K562 (cell line): ENCODE measurements around the gene TMCC2. TPM values are rescaled to one million over a fixed set of nuclear protein-coding genes. Genes with fewer than 3 reads are reported as not detected.
A peak's percentile ranks its signal among the peaks of the same experiment; 100 is the strongest.

ENCODE experiments used
- ARHGAP35 ChIP-seq: fragments of 450-650 bp; IDR thresholded peaks from 2 replicates; pipeline ENCODE4 v1.6.1; 2018; ENCODE audit not compliant: partially characterized antibody
- ARID1B ChIP-seq: fragments of 450-650 bp; IDR thresholded peaks from 2 replicates; pipeline ENCODE4 v1.6.1; 2016; ENCODE audit warnings: antibody characterized with exemption, mild to moderate bottlenecking, inconsistent platforms
- BRD9 ChIP-seq: fragments of 450-650 bp; IDR thresholded peaks from 2 replicates; pipeline ENCODE4 v1.6.1; 2018; ENCODE audit warnings: low read depth; ENCODE audit not compliant: partially characterized antibody
- BRF2 ChIP-seq: IDR thresholded peaks from 3 replicates; pipeline ENCODE4 v1.6.1; 2011; ENCODE audit warnings: borderline replicate concordance, mild to moderate bottlenecking; ENCODE audit not compliant: insufficient read length, insufficient read depth
- CBFB ChIP-seq: sonication (generic); formaldehyde crosslinking; IDR thresholded peaks from 2 replicates; pipeline ENCODE4 v1.4.0; 2020; ENCODE audit warnings: mild to moderate bottlenecking, missing genetic modification reagents
- ETV5 ChIP-seq: sonication (generic); formaldehyde crosslinking; IDR thresholded peaks from 2 replicates; pipeline ENCODE4 v1.4.0; 2020; ENCODE audit warnings: low read depth, mild to moderate bottlenecking, missing genetic modification reagents
- HLTF ChIP-seq: fragments of 450-650 bp; IDR thresholded peaks from 2 replicates; pipeline ENCODE4 v1.6.1; 2016
- HOMEZ ChIP-seq: fragments of 250-450 bp; sonication (Bioruptor Pico); IDR thresholded peaks from 2 replicates; pipeline ENCODE4 v1.4.0; 2020; ENCODE audit warnings: mild to moderate bottlenecking, moderate library complexity
- NBN ChIP-seq: fragments of 450-650 bp; IDR thresholded peaks from 2 replicates; pipeline ENCODE4 v1.6.1; 2016; ENCODE audit warnings: low read depth, mild to moderate bottlenecking
- NCOA1 ChIP-seq: fragments of 450-650 bp; IDR thresholded peaks from 2 replicates; pipeline ENCODE4 v1.6.1; 2016; ENCODE audit warnings: low read depth
- NCOR1 ChIP-seq: fragments of 450-650 bp; IDR thresholded peaks from 2 replicates; pipeline ENCODE4 v1.6.1; 2016; ENCODE audit warnings: mild to moderate bottlenecking, moderate library complexity
- NRF1 ChIP-seq, 2 experiments: fragments of 450-650 bp; IDR thresholded peaks in 1 of 2; conservative IDR thresholded peaks in 1 of 2; 2 replicates each; pipeline ENCODE4 v1.6.1; 2014; ENCODE audit warnings: mild to moderate bottlenecking in 2 of 2
- PHB ChIP-seq: fragments of 250-450 bp; sonication (Bioruptor Pico); IDR thresholded peaks from 2 replicates; pipeline ENCODE4 v1.5.0; 2021
- RAD51 ChIP-seq: fragments of 450-650 bp; IDR thresholded peaks from 2 replicates; pipeline ENCODE4 v1.7.1; 2016; ENCODE audit warnings: low read depth, mild to moderate bottlenecking, borderline replicate concordance
- RCOR1 ChIP-seq, 2 experiments: IDR thresholded peaks; 2 replicates each; pipeline ENCODE4 v1.6.1; 2012; ENCODE audit warnings: low read depth in 2 of 2, low read length in 2 of 2, borderline replicate concordance in 1 of 2, improper control_type of control experiment in 1 of 2
- RHOXF2B ChIP-seq: fragments of 250-450 bp; sonication (Bioruptor Pico); conservative IDR thresholded peaks from 2 replicates; pipeline ENCODE4 v1.5.1; 2021
- SUPT5H ChIP-seq: fragments of 450-650 bp; IDR thresholded peaks from 2 replicates; pipeline ENCODE4 v1.6.1; 2016
- U2AF1 ChIP-seq: fragments of 200-400 bp; formaldehyde crosslinking; optimal IDR thresholded peaks from 2 replicates; pipeline ENCODE3; 2017; ENCODE audit warnings: mild to moderate bottlenecking, low read depth, low read length, moderate library complexity
- ZC3H4 ChIP-seq: sonication (generic); formaldehyde crosslinking; IDR thresholded peaks from 2 replicates; pipeline ENCODE4 v1.9.0; 2021; ENCODE audit warnings: missing genetic modification reagents, borderline replicate concordance
- ZC3H8 ChIP-seq: fragments of 450-650 bp; IDR thresholded peaks from 2 replicates; pipeline ENCODE4 v1.6.1; 2017
- ZFP91 ChIP-seq: sonication (generic); formaldehyde crosslinking; IDR thresholded peaks from 2 replicates; pipeline ENCODE4 v1.8.0; 2022; ENCODE audit warnings: mild to moderate bottlenecking, missing genetic modification reagents
- ZNF134 ChIP-seq: fragments of 250-450 bp; sonication (Bioruptor Pico); conservative IDR thresholded peaks from 2 replicates; pipeline ENCODE4 v1.4.0; 2020
- ZNF140 ChIP-seq: fragments of 250-450 bp; sonication (Bioruptor Pico); IDR thresholded peaks from 2 replicates; pipeline ENCODE4 v1.8.0; 2021; ENCODE audit warnings: moderate library complexity, mild to moderate bottlenecking, inconsistent platforms
- ZNF263 ChIP-seq: sonication (generic); formaldehyde crosslinking; IDR thresholded peaks from 2 replicates; pipeline ENCODE4 v1.8.0; 2022; ENCODE audit warnings: mild to moderate bottlenecking, missing genetic modification reagents, borderline replicate concordance
- ZNF444 ChIP-seq: fragments of 250-450 bp; sonication (Bioruptor Pico); IDR thresholded peaks from 2 replicates; pipeline ENCODE4 v1.4.0; 2020; ENCODE audit warnings: mild to moderate bottlenecking, moderate library complexity
- ZNF644 ChIP-seq: fragments of 200-800 bp; sonication (Bioruptor generic); IDR thresholded peaks from 2 replicates; pipeline ENCODE4 v1.6.1; 2016; ENCODE audit warnings: low read depth, missing genetic modification characterization, missing compliant biosample characterization
- ZNF668 ChIP-seq: fragments of 250-450 bp; sonication (Bioruptor Pico); IDR thresholded peaks from 2 replicates; pipeline ENCODE4 v1.8.0; 2022; ENCODE audit warnings: mild to moderate bottlenecking, inconsistent platforms
- polyA plus RNA-seq, 8 experiments: library from polyadenylated mRNA; depleted of rRNA in 4 of 8; stranded (reverse) in 5 of 8; unstranded in 3 of 8; fragments of >200 nt; fragmentation: Nextera tagmentation in 2 of 8; fragmentation: Illumina TruSeq in 1 of 8; extraction: Ambion mirVana in 2 of 8; extraction: Trizol in 1 of 8; gene quantifications; 2 replicates each; pipeline versions ENCODE4 v1.2.1 to v1.2.3, GENCODE V29; 2011 to 2014; ENCODE audit warnings: inconsistent platforms in 1 of 8, missing spikeins in 1 of 8
- total RNA-seq, 7 experiments: library from RNA; depleted of rRNA in 6 of 7; stranded (reverse); fragments of >200 nt in 6 of 7; fragmentation: Illumina TruSeq in 2 of 7; extraction: Trizol in 2 of 7; gene quantifications; 2 replicates each; pipeline versions ENCODE4 v1.2.1 to v1.2.3, GENCODE V29; 2011 to 2021; ENCODE audit warnings: low replicate concordance in 1 of 7
- TF ChIP-seq, protein P1 (sequence below): sonication (generic); formaldehyde crosslinking; IDR thresholded peaks from 2 replicates; pipeline ENCODE4 v1.8.1; 2023; ENCODE audit warnings: mild to moderate bottlenecking, missing genetic modification reagents

TMCC2 gene
- total and polyA plus RNA-seq, 9 of the 15 experiments (the other 6 are each of a cell fraction or from before 2014, with no cell fraction given): 0.06 to 1.8 (median 0.98) TPM

GRCh38 chr1:205263580-205264190, 35.9 kb downstream of the TMCC2 start (continued):
- TF ChIP-seq ETV5 (CRISPR knock-in tag) (peak; percentile 43; the same call in 1 of the 2 replicates), SUPT5H (no peak), NRF1 (conservative IDR thresholded peaks at IDR 0.05 in 1 of 2, IDR thresholded peaks at IDR 0.05 in 1 of 2) (no peak), BRD9 (no peak), ZNF140 (CRISPR knock-in tag) (no peak), ZNF134 (CRISPR knock-in tag) (no peak), BRF2 (no peak), RAD51 (no peak), ZC3H8 (no peak), ARHGAP35 (no peak), NCOA1 (no peak), ZNF263 (CRISPR knock-in tag) (no peak), ARID1B (peak; percentile 83), HOMEZ (CRISPR knock-in tag) (no peak), ZNF644 (tag) (no peak), U2AF1 (no peak), ZNF668 (no peak), ZNF444 (CRISPR knock-in tag) (no peak), CBFB (CRISPR knock-in tag) (no peak), ZFP91 (CRISPR knock-in tag) (no peak), NCOR1 (peak; percentile 56), RCOR1 (IDR thresholded peaks at IDR 0.05; ENCODE audit: borderline replicate concordance in 1 of 2, low read depth in 2 of 2, low read length in 2 of 2) (peak in 1 of 2 experiments; percentile 86; a peak in 3 of 4 replicates), RHOXF2B (CRISPR knock-in tag) (no peak), HLTF (no peak), PHB (CRISPR knock-in tag) (no peak), ZC3H4 (no peak), NBN (no peak)
- TF ChIP-seq, protein P1, sequence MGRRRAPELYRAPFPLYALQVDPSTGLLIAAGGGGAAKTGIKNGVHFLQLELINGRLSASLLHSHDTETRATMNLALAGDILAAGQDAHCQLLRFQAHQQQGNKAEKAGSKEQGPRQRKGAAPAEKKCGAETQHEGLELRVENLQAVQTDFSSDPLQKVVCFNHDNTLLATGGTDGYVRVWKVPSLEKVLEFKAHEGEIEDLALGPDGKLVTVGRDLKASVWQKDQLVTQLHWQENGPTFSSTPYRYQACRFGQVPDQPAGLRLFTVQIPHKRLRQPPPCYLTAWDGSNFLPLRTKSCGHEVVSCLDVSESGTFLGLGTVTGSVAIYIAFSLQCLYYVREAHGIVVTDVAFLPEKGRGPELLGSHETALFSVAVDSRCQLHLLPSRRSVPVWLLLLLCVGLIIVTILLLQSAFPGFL: no peak
